Measurements from ENCODE around the gene SPIN1. TPM values are rescaled to one million over a fixed set of nuclear protein-coding genes. Genes with fewer than 3 reads are reported as not detected.
"Not testable (repeated sequence)": the region's sequence is repeated elsewhere in the genome, so short reads cannot be mapped to it uniquely, and the experiment has no call there.

The SPIN1 gene
- total and polyA plus RNA-seq, 2 experiments from 2014 or later = 49.0 to 158 TPM

- H4K20me1 ChIP-seq (replicated peaks; ENCODE audit: insufficient read depth) = no peaks in the 10 kb centered on the region
- Mint-ChIP-seq H3K36me3 (ENCODE audit: low read depth) (peaks cover 12% of the 10 kb centered on the region; the same call in 2 of the 3 replicates), H3K27me3 (ENCODE audit: insufficient read depth, low read depth, poor library complexity) (peaks cover 6% of the 10 kb centered on the region), H3K4me1 (peaks cover 34% of the 10 kb centered on the region), H3K27ac (peak overlapping the region; percentile 7; the same call in 1 of the 2 replicates), H3K9me3 (peaks cover 18% of the 10 kb centered on the region; the same call in 2 of the 3 replicates), H3K4me3 (no peak overlapping the region)
- no peak for TF ChIP-seq CREB1 (CRISPR knock-in tag; IDR thresholded peaks at IDR 0.05; ENCODE audit: low read depth)
- no peak for TF ChIP-seq EZH2phosphoT487 (IDR thresholded peaks at IDR 0.05; ENCODE audit: unreplicated experiment)
- TF ChIP-seq JUNB (IDR thresholded peaks at IDR 0.05; ENCODE audit: unreplicated experiment) = no peak
- no peak for TF ChIP-seq NANOG (IDR thresholded peaks at IDR 0.05; ENCODE audit: borderline replicate concordance)
- no peak for TF ChIP-seq REST (IDR thresholded peaks at IDR 0.05; ENCODE audit: unreplicated experiment)
- TF ChIP-seq ZNF331 (CRISPR knock-in tag; IDR thresholded peaks at IDR 0.05; ENCODE audit: low read depth) = no peak
- no peak for TF ChIP-seq ZNF462 (CRISPR knock-in tag; IDR thresholded peaks at IDR 0.05)
- TF ChIP-seq ETS1 (IDR thresholded peaks at IDR 0.05) = no peak
- TF ChIP-seq ZNF114 (CRISPR knock-in tag; IDR thresholded peaks at IDR 0.05) = no peak
- H3K4me1 ChIP-seq (ENCODE audit: insufficient read depth) = peaks cover 27% of the 10 kb centered on the region
- H3K9me2 ChIP-seq (ENCODE audit: insufficient read depth) = no peaks in the 10 kb centered on the region
- no peaks in the 10 kb centered on the region for H3K36me3 ChIP-seq (ENCODE audit: insufficient read depth)
- ATAC-seq = no peak
- H2AFZ ChIP-seq = peak overlapping the region; percentile 33
- no peak for DNase-seq (ENCODE audit: low spot score)
- H3K27ac ChIP-seq (ENCODE audit: low read depth) = peak overlapping the region; percentile 79
- H3K4me2 ChIP-seq = peak overlapping the region; percentile 39; the same call in 1 of the 2 replicates
- H3K4me3 ChIP-seq = no peak overlapping the region
- no peaks in the 10 kb centered on the region for H3K27me3 ChIP-seq (ENCODE audit: insufficient read depth)
- peaks cover 8% of the 10 kb centered on the region for H3F3A ChIP-seq (replicated peaks; ENCODE audit: low read depth)
- peaks cover 8% of the 10 kb centered on the region; the same call in 1 of the 2 replicates for H3K79me2 ChIP-seq (replicated peaks; ENCODE audit: insufficient read depth)
Measured at GRCh38 chr9:88380118-88380517, 8.1 kb upstream of the SPIN1 start.

- not testable (repeated sequence) for H3K4me3 Mint-ChIP-seq; H4K20me1 ChIP-seq (replicated peaks; ENCODE audit: insufficient read depth); H2AFZ ChIP-seq; H3K4me3 ChIP-seq; H3K4me2 ChIP-seq; ATAC-seq; H3K27ac Mint-ChIP-seq; H3F3A ChIP-seq (replicated peaks; ENCODE audit: low read depth); H3K9me2 ChIP-seq (ENCODE audit: insufficient read depth); H3K27ac ChIP-seq (ENCODE audit: low read depth); H3K27me3 ChIP-seq (ENCODE audit: insufficient read depth); H3K27me3 Mint-ChIP-seq (ENCODE audit: insufficient read depth, low read depth, poor library complexity); DNase-seq (ENCODE audit: low spot score); H3K36me3 ChIP-seq (ENCODE audit: insufficient read depth)
- Mint-ChIP-seq H3K4me1 (peaks cover 34% of the 10 kb centered on the region), H3K36me3 (ENCODE audit: low read depth) (peaks cover 10% of the 10 kb centered on the region), H3K9me3 (peaks cover 15% of the 10 kb centered on the region)
- peaks cover 27% of the 10 kb centered on the region for H3K4me1 ChIP-seq (ENCODE audit: insufficient read depth)
- H3K79me2 ChIP-seq (replicated peaks; ENCODE audit: insufficient read depth) = peaks cover 17% of the 10 kb centered on the region
Measured at GRCh38 chr9:88381322-88381721, 6.9 kb upstream of the SPIN1 start.
